Fibroblast of gingiva (primary cell): ENCODE results near the gene RBM28.
"Not testable (repeated sequence)": the region's sequence is repeated elsewhere in the genome, so short reads cannot be mapped to it uniquely, and the experiment has no call there.

Experiments used
- DNase-seq: peaks from one replicate; pipeline ENCODE4 v3.0.0-alpha.2; 2011; ENCODE audit warnings: low read depth

Gene RBM28

GRCh38 chr7:128287556-128287955 lies 56.2 kb downstream of the RBM28 start:
- DNase-seq: no peak

- no peak for DNase-seq
These were observed 59.6 kb downstream of the RBM28 start for GRCh38 chr7:128284102-128284501.

GRCh38 chr7:128281605-128282380 lies 61.9 kb downstream of the RBM28 start:
- no peak for DNase-seq

- not testable (repeated sequence) for DNase-seq
These were observed 63.3 kb downstream of the RBM28 start for GRCh38 chr7:128280451-128280850.

GRCh38 chr7:128279124-128279713 lies 64.5 kb downstream of the RBM28 start:
- DNase-seq: no peak

GRCh38 chr7:128278366-128278765 lies 65.3 kb downstream of the RBM28 start:
- no peak for DNase-seq

- DNase-seq: no peak
These were observed 68.0 kb downstream of the RBM28 start for GRCh38 chr7:128275681-128276080.

- no peak for DNase-seq
These were observed 68.7 kb downstream of the RBM28 start for GRCh38 chr7:128274884-128275603.

GRCh38 chr7:128274246-128274883 lies 69.3 kb downstream of the RBM28 start:
- DNase-seq: no peak

- no peak for DNase-seq
These were observed 71.7 kb downstream of the RBM28 start for GRCh38 chr7:128271942-128272481.

GRCh38 chr7:128271471-128271941 lies 72.2 kb downstream of the RBM28 start:
- DNase-seq: no peak

- no peak for DNase-seq
These were observed 72.9 kb downstream of the RBM28 start for GRCh38 chr7:128270826-128271272.

GRCh38 chr7:128268233-128268632 lies 75.5 kb downstream of the RBM28 start:
- no peak for DNase-seq

GRCh38 chr7:128267595-128267924 lies 76.1 kb downstream of the RBM28 start:
- peak; percentile 92 for DNase-seq

GRCh38 chr7:128266883-128267594 lies 76.7 kb downstream of the RBM28 start:
- peak; percentile 81 for DNase-seq

- no peak for DNase-seq
These were observed 77.2 kb downstream of the RBM28 start for GRCh38 chr7:128266529-128266882.

- DNase-seq: no peak
These were observed 77.8 kb downstream of the RBM28 start for GRCh38 chr7:128265906-128266300.

GRCh38 chr7:128265156-128265905 lies 78.4 kb downstream of the RBM28 start:
- DNase-seq: no peak

GRCh38 chr7:128264477-128264876 lies 79.2 kb downstream of the RBM28 start:
- no peak for DNase-seq

- DNase-seq: no peak
These were observed 80.3 kb downstream of the RBM28 start for GRCh38 chr7:128263420-128263819.
